Fibroblast of lung (primary cell): Measurements from ENCODE around the gene MSI2. TPM values are rescaled to one million over a fixed set of nuclear protein-coding genes. Genes with fewer than 3 reads are reported as not detected.

ENCODE experiments used
- DNase-seq, 2 donors: peaks; one replicate each; pipeline versions ENCODE4 v3.0.0 to v3.0.0-alpha.2; 2010; ENCODE audit warnings: low read depth in 2 of 2
- H2AFZ ChIP-seq: 2 replicates; pipeline ENCODE4 v1.5.1; 2012; ENCODE audit warnings: low read length, control low read depth, inconsistent platforms
- H3K27ac ChIP-seq: 2 replicates; pipeline ENCODE4 v1.5.1; 2011; ENCODE audit warnings: low read length, control low read depth; ENCODE audit not compliant: insufficient read depth
- H3K27me3 ChIP-seq: 2 replicates; pipeline ENCODE4 v1.5.1; 2011; ENCODE audit warnings: mild to moderate bottlenecking, low read length; ENCODE audit not compliant: control insufficient read depth, insufficient read depth
- H3K36me3 ChIP-seq: 2 replicates; pipeline ENCODE4 v1.5.1; 2011; ENCODE audit warnings: low read length; ENCODE audit not compliant: control insufficient read depth, insufficient read depth
- H3K4me1 ChIP-seq: 2 replicates; pipeline ENCODE4 v1.5.1; 2011; ENCODE audit warnings: low read length; ENCODE audit not compliant: control insufficient read depth, insufficient read depth; ENCODE audit errors: extremely low read depth
- H3K4me2 ChIP-seq: 2 replicates; pipeline ENCODE4 v1.5.1; 2011; ENCODE audit warnings: low read length, control low read depth; ENCODE audit not compliant: insufficient read depth; ENCODE audit errors: extremely low read depth
- H3K4me3 ChIP-seq, 4 experiments: fragments of 200-600 bp in 1 of 4; sonication (generic) in 1 of 4; replicated peaks in 1 of 4; 2 replicates each; pipeline ENCODE4 v1.5.1; 2011 to 2016; ENCODE audit warnings: low read length in 4 of 4, low read depth in 3 of 4, mild to moderate bottlenecking in 3 of 4, control low read depth in 2 of 4, inconsistent platforms in 1 of 4, mixed read lengths in 1 of 4; ENCODE audit not compliant: insufficient read depth in 1 of 4; ENCODE audit errors: control extremely low read depth in 1 of 4
- H3K79me2 ChIP-seq: 2 replicates; pipeline ENCODE4 v1.5.1; 2012; ENCODE audit warnings: mild to moderate bottlenecking, low read length, inconsistent platforms; ENCODE audit not compliant: control insufficient read depth, insufficient read depth
- H3K9ac ChIP-seq: 2 replicates; pipeline ENCODE4 v1.5.1; 2011; ENCODE audit warnings: mild to moderate bottlenecking, low read length, control low read depth; ENCODE audit not compliant: insufficient read depth
- H3K9me3 ChIP-seq: 2 replicates; pipeline ENCODE4 v1.5.1; 2012; ENCODE audit warnings: low read depth, low read length; ENCODE audit not compliant: control insufficient read depth, insufficient read depth
- H4K20me1 ChIP-seq: 2 replicates; pipeline ENCODE4 v1.5.1; 2011; ENCODE audit warnings: low read length; ENCODE audit not compliant: control insufficient read depth, insufficient read depth; ENCODE audit errors: extremely low read depth
- CTCF ChIP-seq, 2 donors: IDR thresholded peaks in 1 of 2; conservative IDR thresholded peaks in 1 of 2; 1 replicate in 1 of 2; 2 replicates in 1 of 2; pipeline ENCODE4 v1.5.1; 2011 to 2012; ENCODE audit warnings: low read length in 2 of 2, control low read depth in 1 of 2, inconsistent platforms in 1 of 2, low read depth in 1 of 2, mild to moderate bottlenecking in 1 of 2
- EZH2 ChIP-seq: IDR thresholded peaks from 2 replicates; pipeline ENCODE4 v1.5.1; 2012; ENCODE audit warnings: low read length, control low read depth, mild to moderate bottlenecking; ENCODE audit errors: missing control alignments
- polyA plus RNA-seq, 2 donors: library from polyadenylated mRNA; depleted of rRNA in 1 of 2; stranded (reverse) in 1 of 2; unstranded in 1 of 2; fragments of >200 nt; gene quantifications; 2 replicates each; pipeline ENCODE4 v1.2.1, GENCODE V29; 2011 to 2012; ENCODE audit warnings: missing spikeins in 1 of 2
- total RNA-seq: library from RNA; depleted of rRNA; stranded (reverse); fragments of >200 nt; gene quantifications from 2 replicates; pipeline ENCODE4 v1.2.1, GENCODE V29; 2014

Gene MSI2
- total and polyA plus RNA-seq, 2 donors (not counting 1 experiment from before 2014, with no cell fraction given): 6.8 to 14.2 TPM

GRCh38 chr17:57379237-57379894 is 123.0 kb downstream of the MSI2 start:
- Histone ChIP-seq H3K4me1 (no peaks in the 10 kb centered on the region), H4K20me1 (no peaks in the 10 kb centered on the region), H3K27me3 (no peaks in the 10 kb centered on the region), H3K4me2 (no peak overlapping the region), H2AFZ (no peak overlapping the region), H3K9me3 (no peaks in the 10 kb centered on the region), H3K27ac (no peak overlapping the region), H3K36me3 (no peaks in the 10 kb centered on the region), H3K9ac (no peak overlapping the region), H3K79me2 (no peaks in the 10 kb centered on the region), H3K4me3 (no peak overlapping the region)
- TF ChIP-seq CTCF (conservative IDR thresholded peaks at IDR 0.05 in 1 of 2, IDR thresholded peaks at IDR 0.05 in 1 of 2; ENCODE audit: low read depth in 1 of 2, low read length in 2 of 2) (no peak), EZH2 (no peak)
- peak; percentile 49 to 58 for DNase-seq

GRCh38 chr17:57379895-57380434 is 123.6 kb downstream of the MSI2 start:
- no peaks in the 10 kb centered on the region for H3K9me3 ChIP-seq
- DNase-seq: no peak
- no peak for TF ChIP-seq EZH2
- no peak for TF ChIP-seq CTCF (conservative IDR thresholded peaks at IDR 0.05 in 1 of 2, IDR thresholded peaks at IDR 0.05 in 1 of 2; ENCODE audit: low read depth in 1 of 2, low read length in 2 of 2)
- no peaks in the 10 kb centered on the region for H3K4me1 ChIP-seq
- no peak overlapping the region for H3K4me3 ChIP-seq
- no peaks in the 10 kb centered on the region for H3K79me2 ChIP-seq
- H3K27ac ChIP-seq: no peak overlapping the region
- H3K36me3 ChIP-seq: no peaks in the 10 kb centered on the region
- no peak overlapping the region for H2AFZ ChIP-seq
- H3K4me2 ChIP-seq: no peak overlapping the region
- H3K9ac ChIP-seq: no peak overlapping the region
- H4K20me1 ChIP-seq: no peaks in the 10 kb centered on the region
- no peaks in the 10 kb centered on the region for H3K27me3 ChIP-seq

- no peak overlapping the region for H2AFZ ChIP-seq
- DNase-seq: no peak
- no peak overlapping the region for H3K9ac ChIP-seq
- H3K79me2 ChIP-seq: no peaks in the 10 kb centered on the region
- no peaks in the 10 kb centered on the region for H4K20me1 ChIP-seq
- no peaks in the 10 kb centered on the region for H3K36me3 ChIP-seq
- no peak overlapping the region for H3K4me2 ChIP-seq
- no peaks in the 10 kb centered on the region for H3K9me3 ChIP-seq
- H3K27me3 ChIP-seq: no peaks in the 10 kb centered on the region
- H3K4me1 ChIP-seq: no peaks in the 10 kb centered on the region
- H3K4me3 ChIP-seq: no peak overlapping the region
- TF ChIP-seq EZH2 (no peak), CTCF (conservative IDR thresholded peaks at IDR 0.05 in 1 of 2, IDR thresholded peaks at IDR 0.05 in 1 of 2; ENCODE audit: low read depth in 1 of 2, low read length in 2 of 2) (no peak)
- no peak overlapping the region for H3K27ac ChIP-seq
These were observed 125.2 kb downstream of the MSI2 start for GRCh38 chr17:57381498-57381897.
